ENCODE measurements around the gene TAF6L. TPM values are rescaled to one million over a fixed set of nuclear protein-coding genes. Genes with fewer than 3 reads are reported as not detected.

Gene TAF6L
- total and polyA plus RNA-seq, 5 experiments from 2014 or later = 8.7 to 34.9 (median 10.8) TPM

Small RNA genes within 50 kb of the gene (microRNA-seq; reads per million reads assigned to microRNA genes)
- gene MIR6514 (ENCODE audit: borderline microRNAs expressed) = not detected
- not detected for gene MIR6748 (ENCODE audit: borderline microRNAs expressed)

Other genes with a start within 250 kb of the TAF6L start
Only the 30 nearest of the 31 such genes appear.
- gene AHNAK, start 224.6 kb upstream of the TAF6L start, total RNA-seq = 100 to 1,000 TPM; 227 to 231 TPM
- gene AHNAK, start 224.6 kb upstream of the TAF6L start, polyA plus RNA-seq = 10 to 100 TPM in 1 of 3 donors, 1 to 10 TPM in 2; 7.7 to 19.8 (median 9.4) TPM
- 1,000 to 10,000 TPM; 2,038 to 2,092 TPM for gene EEF1G, start 197.5 kb upstream of the TAF6L start, total RNA-seq
- 1,000 to 10,000 TPM; 1,637 to 2,152 (median 1,960) TPM for gene EEF1G, start 197.5 kb upstream of the TAF6L start, polyA plus RNA-seq
- 10 to 100 TPM; 46.4 to 50.9 TPM for gene TUT1, start 179.9 kb upstream of the TAF6L start, total RNA-seq
- 10 to 100 TPM; 12.8 to 24.4 (median 16.9) TPM for gene TUT1, start 179.9 kb upstream of the TAF6L start, polyA plus RNA-seq
- 100 to 1,000 TPM; 170 to 178 TPM for gene MTA2, start 169.5 kb upstream of the TAF6L start, total RNA-seq
- 10 to 100 TPM; 15.8 to 32.6 (median 21.5) TPM for gene MTA2, start 169.5 kb upstream of the TAF6L start, polyA plus RNA-seq
- gene EML3, start 158.6 kb upstream of the TAF6L start, total RNA-seq = 100 to 1,000 TPM; 251 to 255 TPM
- gene EML3, start 158.6 kb upstream of the TAF6L start, polyA plus RNA-seq = 10 to 100 TPM; 14.8 to 23.7 (median 15.7) TPM
- 1 to 10 TPM; 5.4 to 6.1 TPM for gene ROM1, start 158.1 kb upstream of the TAF6L start, total RNA-seq
- gene ROM1, start 158.1 kb upstream of the TAF6L start, polyA plus RNA-seq = 1 to 10 TPM in 2 of 3 donors, under 1 TPM in 1; 0.82 to 1.9 (median 1.8) TPM
- 10 to 100 TPM; 79.8 to 83.8 TPM for gene B3GAT3, start 149.4 kb upstream of the TAF6L start, total RNA-seq
- gene B3GAT3, start 149.4 kb upstream of the TAF6L start, polyA plus RNA-seq = 10 to 100 TPM; 35.6 to 51.3 (median 40.3) TPM
- 100 to 1,000 TPM; 326 to 327 TPM for gene GANAB, start 124.8 kb upstream of the TAF6L start, total RNA-seq
- 100 to 1,000 TPM; 171 to 197 (median 174) TPM for gene GANAB, start 124.8 kb upstream of the TAF6L start, polyA plus RNA-seq
- 10 to 100 TPM; 25.8 to 27.4 TPM for gene INTS5, start 118.1 kb upstream of the TAF6L start, total RNA-seq
- 10 to 100 TPM; 27.7 to 58.3 (median 45.6) TPM for gene INTS5, start 118.1 kb upstream of the TAF6L start, polyA plus RNA-seq
- gene C11orf98, start 106.2 kb upstream of the TAF6L start, total RNA-seq = 10 to 100 TPM; 51.8 to 58.0 TPM
- 100 to 1,000 TPM in 2 of 3 donors, 10 to 100 TPM in 1; 99.9 to 149 (median 117) TPM for gene C11orf98, start 106.2 kb upstream of the TAF6L start, polyA plus RNA-seq
- 10 to 100 TPM; 43.6 to 45.0 TPM for gene CSKMT, start 106.1 kb upstream of the TAF6L start, total RNA-seq
- 1 to 10 TPM; 1.8 to 3.7 (median 3.4) TPM for gene CSKMT, start 106.1 kb upstream of the TAF6L start, polyA plus RNA-seq
- 1 to 10 TPM; 5.4 to 6.6 TPM for gene UQCC3, start 99.7 kb upstream of the TAF6L start, total RNA-seq
- 1 to 10 TPM; 9.1 to 9.7 (median 9.6) TPM for gene UQCC3, start 99.7 kb upstream of the TAF6L start, polyA plus RNA-seq
- 10 to 100 TPM; 29.5 to 30.9 TPM for gene LBHD1, start 99.1 kb upstream of the TAF6L start, total RNA-seq
- 1 to 10 TPM; 2.4 to 8.3 (median 4.4) TPM for gene LBHD1, start 99.1 kb upstream of the TAF6L start, polyA plus RNA-seq
- 100 to 1,000 TPM; 214 to 218 TPM for gene UBXN1, start 92.3 kb upstream of the TAF6L start, total RNA-seq
- 100 to 1,000 TPM; 188 to 219 (median 218) TPM for gene UBXN1, start 92.3 kb upstream of the TAF6L start, polyA plus RNA-seq
- under 1 TPM in 1 of 2 experiments, not detected in 1; 0.36 TPM for gene LRRN4CL, start 81.9 kb upstream of the TAF6L start, total RNA-seq
- not detected for gene LRRN4CL, start 81.9 kb upstream of the TAF6L start, polyA plus RNA-seq
- gene BSCL2, start 64.0 kb upstream of the TAF6L start, total RNA-seq = 10 to 100 TPM; 37.0 to 50.7 TPM
- 10 to 100 TPM; 58.2 to 65.0 (median 58.8) TPM for gene BSCL2, start 64.0 kb upstream of the TAF6L start, polyA plus RNA-seq
- gene GNG3, start 63.7 kb upstream of the TAF6L start, total RNA-seq = not detected
- gene GNG3, start 63.7 kb upstream of the TAF6L start, polyA plus RNA-seq = under 1 TPM in 1 of 3 donors, not detected in 2; 0.27 TPM
- 10 to 100 TPM; 81.6 to 84.0 TPM for gene HNRNPUL2, start 43.9 kb upstream of the TAF6L start, total RNA-seq
- gene HNRNPUL2, start 43.9 kb upstream of the TAF6L start, polyA plus RNA-seq = 1 to 10 TPM in 2 of 3 donors, under 1 TPM in 1; 0.99 to 3.0 (median 1.0) TPM
- 10 to 100 TPM; 46.1 to 47.6 TPM for gene TTC9C, start 42.9 kb upstream of the TAF6L start, total RNA-seq
- gene TTC9C, start 42.9 kb upstream of the TAF6L start, polyA plus RNA-seq = 10 to 100 TPM in 2 of 3 donors, 1 to 10 TPM in 1; 8.5 to 18.8 (median 15.4) TPM
- 10 to 100 TPM; 27.3 to 27.6 TPM for gene ZBTB3, start 17.2 kb upstream of the TAF6L start, total RNA-seq
- 1 to 10 TPM; 2.1 to 6.7 (median 3.6) TPM for gene ZBTB3, start 17.2 kb upstream of the TAF6L start, polyA plus RNA-seq
- gene POLR2G, start 9.8 kb upstream of the TAF6L start, total RNA-seq = 10 to 100 TPM; 87.8 to 94.0 TPM
- 100 to 1,000 TPM; 255 to 266 (median 259) TPM for gene POLR2G, start 9.8 kb upstream of the TAF6L start, polyA plus RNA-seq
- gene TMEM179B, start 16.0 kb downstream of the TAF6L start, total RNA-seq = 10 to 100 TPM; 66.2 to 71.5 TPM
- gene TMEM179B, start 16.0 kb downstream of the TAF6L start, polyA plus RNA-seq = 100 to 1,000 TPM; 109 to 126 (median 122) TPM
- gene TMEM223, start 20.6 kb downstream of the TAF6L start, total RNA-seq = 10 to 100 TPM; 15.0 to 16.5 TPM
- 10 to 100 TPM; 39.1 to 57.8 (median 45.5) TPM for gene TMEM223, start 20.6 kb downstream of the TAF6L start, polyA plus RNA-seq
- gene NXF1, start 34.0 kb downstream of the TAF6L start, total RNA-seq = 100 to 1,000 TPM; 185 to 191 TPM
- 10 to 100 TPM; 38.4 to 82.9 (median 62.8) TPM for gene NXF1, start 34.0 kb downstream of the TAF6L start, polyA plus RNA-seq
- gene STX5, start 60.7 kb downstream of the TAF6L start, total RNA-seq = 10 to 100 TPM; 55.6 to 61.7 TPM
- gene STX5, start 60.7 kb downstream of the TAF6L start, polyA plus RNA-seq = 10 to 100 TPM; 25.4 to 30.4 (median 26.2) TPM
- under 1 TPM; 0.88 to 0.91 TPM for gene TEX54, start 61.4 kb downstream of the TAF6L start, total RNA-seq
- 1 to 10 TPM; 1.6 to 2.2 (median 1.7) TPM for gene TEX54, start 61.4 kb downstream of the TAF6L start, polyA plus RNA-seq
- gene WDR74, start 68.2 kb downstream of the TAF6L start, total RNA-seq = 100 to 1,000 TPM; 129 to 130 TPM
- gene WDR74, start 68.2 kb downstream of the TAF6L start, polyA plus RNA-seq = 10 to 100 TPM; 35.7 to 64.0 (median 49.4) TPM
- 100 to 1,000 TPM; 352 to 353 TPM for gene SLC3A2, start 109.5 kb downstream of the TAF6L start, total RNA-seq
- gene SLC3A2, start 109.5 kb downstream of the TAF6L start, polyA plus RNA-seq = 100 to 1,000 TPM; 119 to 164 (median 125) TPM
- gene CHRM1, start 150.0 kb downstream of the TAF6L start, total RNA-seq = not detected
- gene CHRM1, start 150.0 kb downstream of the TAF6L start, polyA plus RNA-seq = not detected
- gene SLC22A6, start 213.6 kb downstream of the TAF6L start, total RNA-seq = not detected
- not detected for gene SLC22A6, start 213.6 kb downstream of the TAF6L start, polyA plus RNA-seq

All from naive thymus-derived CD8-positive, alpha-beta T cell (primary cell).